Measurements from ENCODE around the gene TTLL13.

GRCh38 chr15:90309020-90309419 is 59.7 kb downstream of the TTLL13 start:
- TF ChIP-seq CTCF (conservative IDR thresholded peaks at IDR 0.05; ENCODE audit: low read depth, low read length) (no peak), EZH2 (IDR thresholded peaks at IDR 0.05; ENCODE audit: low read length, unreplicated experiment) (no peak), EZH2phosphoT487 (IDR thresholded peaks at IDR 0.05; ENCODE audit: borderline replicate concordance, low read length) (no peak)
